Stimulated activated CD4-positive, alpha-beta T cell treated with anti-CD3 and anti-CD28 coated beads, TNF-alpha, amount 100 ng/mL, for 4 hours (primary cell): ENCODE measurements around the gene SLC30A7.
"Not testable (repeated sequence)": the region's sequence is repeated elsewhere in the genome, so short reads cannot be mapped to it uniquely, and the experiment has no call there.

Experiments used
- DNase-seq, 3 experiments: peaks; one replicate each; pipeline ENCODE4 v3.0.0-alpha.2; 2020; ENCODE audit warnings: low read depth in 3 of 3

The SLC30A7 gene

DNA sequence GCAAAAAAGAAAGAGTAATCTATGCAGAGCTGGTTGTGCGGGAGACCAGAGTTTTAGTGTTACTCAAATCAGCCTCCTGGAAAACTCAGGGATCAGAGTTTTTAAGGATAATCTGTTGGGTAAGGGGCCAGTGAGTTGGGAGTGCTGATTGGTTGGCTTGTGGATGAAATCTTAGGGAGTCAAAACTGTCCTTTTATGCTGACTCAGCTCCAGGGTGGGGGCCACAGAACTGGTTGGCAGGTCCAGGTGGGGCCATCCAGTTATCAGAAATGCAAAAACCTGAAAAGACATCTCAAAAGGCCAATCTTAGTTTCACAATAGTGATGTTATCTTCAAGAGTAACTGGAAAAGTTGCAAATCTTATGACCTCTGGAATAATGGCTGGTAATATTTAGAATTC, 4.5 kb upstream of the SLC30A7 start:
- DNase-seq = no peak

DNA sequence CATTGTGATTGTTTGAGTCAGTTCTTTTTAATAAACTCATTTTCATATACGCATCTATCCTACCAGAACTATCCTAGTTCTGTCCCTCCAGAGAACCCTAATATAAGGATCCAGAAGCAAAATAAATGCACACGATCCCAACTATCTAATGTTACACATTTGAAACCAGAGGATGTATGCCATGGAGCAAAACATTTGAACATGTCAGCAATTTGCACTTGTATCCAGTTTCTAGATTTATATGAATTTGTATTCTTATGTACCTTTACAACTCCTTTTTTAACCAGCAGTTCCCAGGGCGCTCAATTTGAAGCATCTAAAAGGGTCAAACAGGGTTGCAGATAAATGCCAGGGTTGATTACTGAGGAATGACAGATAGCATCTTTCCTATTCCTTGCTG, 3.3 kb upstream of the SLC30A7 start:
- no peak for DNase-seq

DNA sequence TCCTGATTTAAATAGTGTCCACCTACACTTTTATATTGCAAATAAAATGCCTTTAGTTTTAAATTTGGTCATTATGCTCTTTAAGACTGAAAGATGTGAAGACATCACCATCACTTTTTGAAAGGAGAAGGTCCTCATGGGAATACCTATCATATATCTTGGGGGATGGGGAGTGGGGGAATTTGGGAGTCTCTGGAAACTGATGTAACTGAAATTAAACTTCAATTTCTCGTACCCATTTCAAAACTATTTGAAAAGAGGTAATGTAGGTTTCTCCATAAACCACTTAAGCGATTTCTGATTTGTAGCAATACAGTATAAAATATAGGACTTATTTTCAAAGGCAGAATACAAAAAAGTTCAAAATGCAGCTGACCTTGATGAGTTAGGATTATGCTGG, 2.2 kb upstream of the SLC30A7 start:
- DNase-seq = no peak

DNA sequence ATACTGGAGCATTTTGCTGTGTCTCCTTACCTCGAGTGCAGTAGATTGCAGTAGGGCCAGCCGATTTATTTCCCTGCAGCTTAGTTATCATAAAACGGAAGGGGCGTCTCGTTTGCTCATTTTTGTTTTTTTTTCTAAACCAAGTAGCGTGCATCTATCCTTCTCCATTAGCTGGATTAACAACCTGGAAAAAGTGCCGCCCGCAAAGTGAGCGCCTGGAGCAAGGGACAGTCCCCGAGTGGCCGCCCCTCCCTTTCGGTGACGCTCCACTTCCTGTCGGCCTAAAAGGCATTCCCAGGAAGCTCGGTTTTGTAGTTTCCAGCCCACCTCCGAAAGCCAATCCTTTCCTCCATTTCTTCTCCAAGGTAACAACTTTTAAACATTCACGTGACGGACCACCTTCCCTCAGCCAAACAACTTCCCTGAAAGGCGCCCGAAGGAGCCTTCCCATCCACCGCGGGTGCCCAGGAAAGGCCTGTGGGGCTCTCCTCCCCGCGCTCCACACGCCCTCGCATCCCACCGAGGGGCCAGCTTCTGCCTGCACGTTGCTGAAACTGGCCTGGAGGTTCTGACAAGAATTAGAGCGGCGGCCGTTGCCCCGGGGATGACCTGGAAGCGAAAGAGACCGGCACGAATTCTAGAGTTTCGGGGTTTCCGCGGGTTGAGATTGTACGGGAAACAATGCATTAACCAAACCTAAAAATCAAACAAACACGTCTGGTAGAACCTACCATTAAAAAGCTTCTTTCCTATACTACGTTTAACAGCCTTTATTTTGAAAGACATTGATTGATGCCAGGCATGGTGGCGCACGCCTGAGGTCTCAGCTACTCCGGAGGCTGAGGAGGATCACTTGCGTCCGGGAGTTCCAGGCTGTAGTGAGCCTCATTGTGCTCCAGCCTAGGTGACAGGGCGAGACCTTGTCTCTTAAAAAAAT, 1.0 kb upstream of the SLC30A7 start, which contains the start of gene EXTL2:
TSS of gene EXTL2 (minus strand) at position 240 of the 937 bp plus-strand sequence. CDS start 6,085 bp downstream, outside the sequence.
- peak; percentile 27 to 46 (median 36) for DNase-seq

DNA sequence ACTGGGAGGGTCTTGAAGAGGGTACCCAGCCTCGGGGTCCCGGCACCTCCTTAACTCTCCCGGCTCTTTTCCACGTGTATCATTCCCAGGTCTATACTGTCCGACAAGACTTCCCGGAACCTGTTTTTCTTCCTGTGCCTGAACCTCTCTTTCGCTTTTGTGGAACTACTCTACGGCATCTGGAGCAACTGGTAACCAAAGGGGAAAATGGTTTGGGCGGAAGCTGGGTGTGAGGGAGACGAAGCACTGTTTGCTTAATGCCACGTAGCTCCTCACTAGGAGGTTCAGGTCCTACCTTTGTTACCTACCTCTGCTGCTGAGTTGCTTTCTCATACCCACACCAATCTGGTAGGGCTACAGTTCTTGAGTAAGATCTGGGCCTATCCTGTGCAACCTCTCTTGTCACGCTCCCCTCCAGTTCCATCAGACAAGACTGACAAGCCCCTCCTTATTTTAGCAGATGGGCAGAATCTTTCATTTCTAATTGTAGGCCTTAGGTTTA, 642 bp downstream of the SLC30A7 start:
- DNase-seq = peak; percentile 12 to 36 (median 18)

DNA sequence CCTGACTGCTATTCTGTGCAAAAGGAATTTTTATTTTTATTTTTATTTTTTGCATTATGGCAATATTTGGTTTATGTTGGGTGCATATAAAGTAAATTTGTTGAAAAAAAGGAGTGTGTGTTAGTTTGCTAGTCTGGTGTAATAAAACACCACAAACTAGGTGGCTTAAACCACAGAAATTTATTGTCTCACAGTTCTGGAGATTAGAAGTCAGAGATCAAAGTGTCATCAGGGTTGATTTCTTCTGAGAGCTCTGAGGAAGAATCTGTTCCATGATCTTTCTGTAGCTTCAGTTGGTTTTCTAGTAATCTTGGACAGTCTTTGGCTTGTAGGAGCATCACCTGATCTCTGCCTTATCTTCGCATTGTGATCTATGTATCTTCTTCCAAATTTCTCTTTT, 6.5 kb downstream of the SLC30A7 start:
- no peak for DNase-seq

DNA sequence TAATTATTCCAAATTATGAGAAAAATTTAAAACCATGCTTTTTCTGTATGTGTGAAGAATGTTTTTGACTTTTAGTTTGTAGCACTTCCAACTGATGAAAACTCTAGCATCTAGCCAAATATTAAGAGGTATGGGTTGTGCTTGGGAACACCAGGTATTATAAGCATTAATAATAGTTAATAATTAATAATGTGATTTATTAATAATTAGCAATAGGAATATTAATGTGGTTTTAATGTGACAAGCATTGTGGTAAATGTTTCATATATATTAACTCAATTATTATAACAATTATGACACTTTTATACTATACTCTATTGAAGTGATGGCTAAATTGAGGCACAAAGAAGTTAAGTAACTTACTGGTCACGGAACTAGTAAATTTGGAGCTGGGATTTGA, 7.9 kb downstream of the SLC30A7 start:
- no peak for DNase-seq

DNA sequence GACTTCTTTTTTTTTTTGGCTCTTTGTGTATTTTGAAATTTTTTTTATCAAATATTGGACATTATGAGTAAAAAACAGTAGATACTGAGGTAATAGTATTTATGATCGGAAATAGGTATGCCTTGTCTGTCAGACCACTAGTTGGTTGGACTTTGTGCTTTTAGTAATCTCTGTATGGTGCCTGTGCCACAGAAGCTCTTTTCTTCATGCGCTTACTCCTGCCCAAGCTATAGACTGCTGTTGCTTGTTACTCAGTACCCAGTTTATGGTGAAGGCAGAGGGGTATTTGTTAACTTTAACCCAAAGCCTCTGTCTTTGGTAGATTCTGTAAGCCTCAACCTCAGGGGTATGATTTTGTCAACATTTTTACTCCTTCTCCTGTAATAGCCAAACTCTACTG, 8.6 kb downstream of the SLC30A7 start:
- no peak for DNase-seq

DNA sequence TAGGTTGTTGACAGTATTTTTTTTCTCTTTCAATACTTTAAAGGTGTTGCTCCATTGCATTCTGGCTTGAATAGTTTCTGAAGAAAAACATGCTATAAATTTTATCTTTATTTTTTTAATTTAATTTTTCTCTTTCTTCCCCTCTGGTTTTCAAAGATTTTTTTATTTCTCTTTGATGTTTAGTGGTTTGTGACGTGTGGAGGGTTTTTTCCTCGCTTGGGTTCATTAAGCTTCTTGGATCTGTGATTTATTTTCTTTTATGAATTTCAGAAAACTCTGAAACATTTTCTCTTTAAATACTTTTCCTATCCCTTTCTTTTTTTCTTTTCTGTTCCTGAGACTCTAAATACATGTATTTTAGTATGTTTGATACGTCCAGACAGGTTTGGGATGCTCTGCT, 9.3 kb downstream of the SLC30A7 start:
- DNase-seq = no peak

DNA sequence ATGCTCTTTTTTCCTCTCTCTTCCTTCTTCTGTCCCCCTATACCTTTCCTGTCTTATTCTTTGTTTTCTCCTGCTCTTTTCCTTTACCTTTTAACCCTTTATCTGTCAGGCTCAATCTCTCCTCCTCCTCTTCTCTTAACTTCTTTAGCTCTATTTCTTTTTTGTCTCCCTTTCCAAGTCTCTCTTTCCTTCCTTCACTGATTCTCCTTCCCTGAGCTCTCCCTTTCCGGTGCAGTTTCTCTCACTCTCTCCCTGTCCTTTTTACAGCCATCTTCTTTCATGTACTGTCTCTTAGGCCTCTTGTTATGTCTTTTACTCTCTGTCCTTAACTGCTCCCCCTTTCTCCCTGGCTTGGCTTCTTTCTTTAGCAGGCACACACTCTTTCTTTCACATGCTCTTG, 12.0 kb downstream of the SLC30A7 start:
- DNase-seq = no peak

DNA sequence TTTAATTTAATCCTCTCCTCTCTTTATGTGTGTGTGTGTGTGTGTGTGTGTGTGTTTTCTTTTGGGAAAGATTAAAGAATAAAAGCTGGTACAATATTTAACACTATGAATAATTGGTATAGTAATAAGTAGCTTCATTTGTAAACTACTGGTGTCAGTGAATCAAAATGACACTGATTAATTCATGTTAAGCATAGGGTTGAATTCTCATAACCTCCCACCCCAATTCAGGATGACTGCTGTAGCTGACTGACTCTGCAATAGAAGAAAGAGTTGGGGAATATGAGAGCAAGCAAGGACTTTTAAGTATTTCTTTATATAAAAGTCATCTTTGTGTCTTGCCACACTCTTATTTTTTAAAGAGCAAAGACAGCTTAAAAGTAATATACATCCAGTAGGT, 13.1 kb downstream of the SLC30A7 start:
- no peak for DNase-seq

DNA sequence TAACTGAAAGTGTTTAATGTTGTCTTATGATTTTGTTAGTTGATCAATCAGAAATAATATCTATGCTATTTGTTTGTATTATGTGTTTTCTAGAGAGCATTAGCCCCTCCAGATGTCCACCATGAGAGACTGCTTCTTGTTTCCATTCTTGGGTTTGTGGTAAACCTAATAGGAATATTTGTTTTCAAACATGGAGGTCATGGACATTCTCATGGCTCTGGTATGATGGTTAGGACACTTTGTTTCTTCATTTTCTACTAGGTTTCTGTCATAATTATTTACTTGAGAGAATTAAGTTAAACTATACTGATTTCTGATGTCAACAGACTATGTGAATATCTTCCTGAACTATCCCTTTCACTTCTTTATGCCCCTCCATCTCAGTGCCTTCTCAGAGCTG, 16.1 kb downstream of the SLC30A7 start:
- no peak for DNase-seq

DNA sequence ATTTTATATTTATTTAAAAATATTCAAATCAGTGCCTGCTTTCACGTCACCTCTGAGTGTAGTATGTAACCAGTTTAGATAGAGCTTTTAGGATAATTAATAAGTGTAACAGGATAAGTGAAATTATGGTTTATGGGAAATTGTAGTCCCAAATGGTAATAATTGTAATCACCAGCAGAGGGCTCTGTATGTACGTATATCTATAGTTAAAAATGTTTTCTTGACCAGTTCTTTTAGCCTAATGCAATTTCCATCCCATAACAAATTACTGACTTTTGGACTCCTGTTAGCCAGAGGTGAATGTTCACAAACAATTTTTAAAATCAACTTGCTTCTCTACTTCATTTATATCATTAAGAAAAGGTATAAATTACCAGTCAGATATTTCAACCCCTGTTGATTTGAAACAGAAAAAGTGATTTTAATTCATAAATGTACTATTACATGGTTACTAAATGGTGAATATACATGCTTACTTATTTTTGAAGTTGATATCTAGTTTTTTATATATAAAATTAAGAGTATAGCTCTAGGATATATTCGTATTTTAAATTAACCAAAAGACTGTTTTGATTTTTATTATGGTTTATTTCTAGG, 25.3 kb downstream of the SLC30A7 start:
- DNase-seq = no peak

DNA sequence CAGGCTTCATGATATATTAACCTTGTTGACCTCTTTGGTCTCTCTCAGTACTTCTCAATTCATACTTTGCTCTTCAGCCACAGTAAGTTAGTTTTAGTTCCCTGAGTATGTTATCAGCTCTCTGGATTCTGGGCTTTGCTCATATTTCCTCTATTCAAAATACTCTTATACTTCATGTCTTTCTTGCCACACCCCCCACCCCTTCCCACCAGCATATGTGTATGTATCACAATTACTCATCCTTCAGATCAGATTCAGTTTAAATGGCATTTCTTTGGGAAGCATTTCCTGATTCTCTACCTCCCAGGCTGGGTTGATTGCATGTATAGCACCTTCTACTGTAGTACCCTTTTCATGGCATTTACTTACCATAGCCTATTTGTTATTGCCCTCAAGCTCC, 28.3 kb downstream of the SLC30A7 start:
- DNase-seq = peak in 1 of 3 experiments; percentile 18

DNA sequence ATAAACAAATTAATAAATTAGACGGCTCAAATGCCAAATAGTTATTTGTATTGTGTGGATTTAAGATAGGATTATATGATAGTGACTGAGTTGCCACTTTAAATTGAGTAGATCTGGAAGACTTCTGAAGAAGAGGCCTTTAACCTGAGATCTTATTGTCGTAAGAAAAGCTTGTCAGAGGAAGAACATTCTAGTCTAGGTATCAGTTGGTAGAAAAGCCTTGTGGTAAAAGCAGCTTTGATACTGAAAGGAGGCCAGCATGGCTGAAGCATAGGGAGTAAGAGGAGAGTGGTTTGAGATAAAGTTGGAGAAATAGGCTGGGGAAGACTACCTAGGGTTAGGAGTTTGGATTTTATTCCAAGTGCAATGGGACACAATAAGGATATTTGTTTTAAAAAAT, 29.1 kb downstream of the SLC30A7 start:
- DNase-seq = no peak

DNA sequence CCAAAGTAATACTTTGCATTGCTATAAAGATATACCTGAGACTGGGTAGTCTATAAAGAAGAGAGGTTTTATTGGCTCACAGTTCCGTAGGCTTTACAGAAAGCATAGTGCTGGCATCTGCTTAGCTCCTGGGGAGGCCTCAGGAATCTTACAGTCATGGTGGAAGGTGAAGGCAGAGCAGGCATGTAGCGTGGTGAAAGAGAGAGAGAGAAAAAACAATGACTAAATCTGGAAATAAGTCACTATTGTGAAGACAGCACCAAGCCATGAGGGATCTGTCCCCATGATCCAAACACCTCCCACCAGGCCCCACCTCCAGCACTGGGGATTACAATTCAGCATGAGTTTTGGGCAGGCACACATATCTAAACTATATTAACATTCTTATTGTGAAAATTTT, 30.4 kb downstream of the SLC30A7 start:
- no peak for DNase-seq

DNA sequence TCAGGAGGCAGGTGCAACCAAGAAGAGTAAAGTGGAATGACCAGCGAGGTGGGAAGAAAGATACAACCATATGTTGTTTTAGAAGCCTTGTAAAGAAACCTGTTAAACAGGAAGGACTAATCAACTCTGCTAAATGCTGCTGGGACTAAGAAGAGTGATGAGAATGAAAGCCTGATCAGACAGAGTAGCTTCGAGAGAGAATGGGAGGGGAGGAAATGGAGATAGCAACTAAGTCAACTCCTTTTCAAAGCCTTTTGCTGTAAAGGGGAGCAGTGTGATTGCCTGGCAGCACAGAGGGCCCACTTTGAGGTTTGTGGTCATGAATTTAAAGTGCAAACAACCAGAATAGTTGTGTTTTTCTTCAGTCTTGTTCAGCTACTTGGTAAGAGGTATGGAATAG, 31.4 kb downstream of the SLC30A7 start:
- peak in 1 of 3 experiments; percentile 14 for DNase-seq

DNA sequence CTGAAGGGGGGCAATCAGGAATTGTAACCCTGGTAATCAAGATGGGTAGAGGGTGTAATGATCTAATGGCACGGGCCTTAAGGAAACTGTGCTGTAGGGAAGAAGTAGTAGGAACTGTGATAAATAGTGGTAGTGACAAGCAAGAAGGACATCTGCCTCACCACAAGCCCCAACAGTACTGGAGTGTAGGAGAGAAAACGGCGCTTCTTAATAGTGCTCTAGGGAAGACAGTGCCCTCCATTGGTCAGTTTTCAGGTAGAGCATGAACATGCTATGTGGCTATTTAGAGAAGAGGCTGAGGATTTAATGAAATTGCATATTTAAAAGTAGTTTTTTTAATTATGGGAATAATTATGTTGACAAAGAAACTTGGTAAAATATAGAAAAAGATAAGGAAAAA, 32.2 kb downstream of the SLC30A7 start:
- no peak for DNase-seq

DNA sequence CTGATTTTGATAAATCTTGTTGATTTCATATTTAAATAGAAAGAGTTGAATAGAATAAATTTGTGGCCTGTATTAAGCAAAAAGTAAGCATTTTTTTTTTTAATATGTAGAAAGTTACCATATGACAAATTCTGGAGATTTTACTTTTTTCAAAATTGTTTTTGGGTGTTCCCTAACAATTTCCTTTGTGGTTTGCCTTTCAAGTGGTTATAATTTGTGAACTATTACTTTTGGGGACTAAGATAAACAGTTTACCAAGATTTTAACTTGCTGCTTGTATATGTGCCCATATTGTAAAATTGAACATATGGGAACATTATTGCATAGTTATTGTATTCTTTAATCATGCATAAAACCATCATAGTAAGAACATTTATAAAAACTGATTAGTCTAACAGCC, 34.6 kb downstream of the SLC30A7 start:
- no peak for DNase-seq

DNA sequence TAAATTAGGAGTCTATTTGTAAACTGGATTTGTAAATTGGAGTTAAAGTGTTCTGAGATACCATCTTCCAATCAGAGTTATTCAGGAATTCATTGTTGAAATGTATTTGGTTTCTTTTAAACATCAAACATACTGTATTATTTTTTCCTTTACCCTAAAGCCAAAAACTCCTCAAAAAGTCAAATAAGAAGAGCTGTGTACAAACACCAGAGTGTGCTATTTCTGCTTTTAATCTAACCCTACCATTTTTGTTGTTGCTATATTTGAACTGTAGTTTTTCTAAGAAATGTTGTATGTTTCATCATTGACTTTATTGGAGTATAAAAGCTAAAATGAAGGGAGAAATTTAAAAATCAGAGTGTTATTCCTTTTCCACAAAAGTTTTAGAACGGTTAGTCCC, 35.8 kb downstream of the SLC30A7 start:
- no peak for DNase-seq

DNA sequence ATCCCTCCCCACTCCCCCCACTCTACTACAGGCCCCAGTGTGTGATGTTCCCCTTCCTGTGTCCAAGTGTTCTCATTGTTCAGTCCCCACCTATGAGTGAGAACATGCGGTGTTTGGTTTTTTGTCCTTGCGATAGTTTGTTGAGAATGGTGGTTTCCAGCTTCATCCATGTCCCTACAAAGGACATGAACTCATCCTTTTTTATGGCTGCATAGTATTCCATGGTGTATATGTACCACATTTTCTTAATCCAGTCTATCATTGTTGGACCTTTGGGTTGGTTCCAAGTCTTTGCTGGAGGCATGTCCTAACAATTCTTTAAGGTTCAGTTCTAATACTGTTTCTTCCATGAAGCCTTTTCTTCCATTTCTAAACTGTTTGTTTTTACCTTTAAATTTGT, 37.7 kb downstream of the SLC30A7 start:
- DNase-seq = not testable (repeated sequence)

DNA sequence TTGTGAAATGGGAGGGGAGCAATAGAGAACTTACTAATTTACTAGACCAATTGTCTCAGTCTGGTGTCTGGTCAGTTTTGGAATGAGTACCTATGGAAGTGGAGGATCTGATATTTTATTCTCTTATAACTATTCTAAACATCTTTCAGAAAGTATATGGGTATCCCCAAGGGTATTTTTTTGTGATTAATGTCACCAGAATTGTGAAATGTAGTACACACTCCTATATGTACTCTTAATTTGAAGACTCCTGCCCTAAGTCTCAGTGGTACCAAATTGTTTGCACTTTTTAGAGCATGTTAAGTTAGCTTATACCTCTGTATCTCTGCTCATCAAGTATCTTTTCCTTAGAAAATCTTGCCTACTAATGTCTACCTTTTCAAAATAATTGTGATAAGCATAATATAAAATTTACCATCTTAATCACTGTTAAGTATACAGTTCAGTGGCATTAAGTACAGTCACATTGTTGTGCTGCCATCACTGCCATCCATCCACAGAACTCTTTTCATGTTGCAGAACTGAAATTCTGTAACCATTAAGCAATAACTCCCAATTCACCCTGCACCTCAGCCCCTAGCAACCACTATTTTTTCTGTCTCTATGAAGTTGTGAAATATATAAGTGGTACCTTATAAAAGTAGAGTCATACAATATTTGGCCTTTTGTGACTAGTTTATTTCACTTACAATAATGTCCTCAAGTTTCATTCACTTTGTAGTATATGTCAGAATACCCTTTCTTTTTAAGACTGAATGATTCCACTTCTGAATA, 40.5 kb downstream of the SLC30A7 start:
- no peak for DNase-seq
